ENCODE results near the gene RUNX3. TPM values are rescaled to one million over a fixed set of nuclear protein-coding genes. Genes with fewer than 3 reads are reported as not detected.

RUNX3 gene
- total and polyA plus RNA-seq, 2 donors (not counting 1 experiment from before 2014, with no cell fraction given), result 0.48 to 0.66 TPM

GRCh38 chr1:24972221-24972914 lies 42.3 kb upstream of the RUNX3 start:
- Histone ChIP-seq H3K9ac (ENCODE audit: insufficient read depth, low read length) (no peak overlapping the region), H2AFZ (ENCODE audit: low read length) (no peak overlapping the region), H3K36me3 (ENCODE audit: control insufficient read depth, insufficient read depth, low read length) (no peaks in the 10 kb centered on the region), H3K4me2 (ENCODE audit: extremely low read depth, insufficient read depth, low read length) (no peak overlapping the region), H4K20me1 (ENCODE audit: control insufficient read depth, extremely low read depth, insufficient read depth, low read length) (no peaks in the 10 kb centered on the region), H3K4me1 (ENCODE audit: control insufficient read depth, extremely low read depth, insufficient read depth, low read length) (no peaks in the 10 kb centered on the region), H3K27ac (ENCODE audit: insufficient read depth, low read length) (no peak overlapping the region), H3K27me3 (ENCODE audit: control insufficient read depth, insufficient read depth, low read length) (no peaks in the 10 kb centered on the region), H3K9me3 (ENCODE audit: control insufficient read depth, insufficient read depth, low read depth, low read length) (no peaks in the 10 kb centered on the region), H3K4me3 (replicated peaks in 1 of 4; ENCODE audit: control extremely low read depth in 1 of 4, insufficient read depth in 1 of 4, low read depth in 3 of 4, low read length in 4 of 4) (no peak overlapping the region), H3K79me2 (ENCODE audit: control insufficient read depth, insufficient read depth, low read length) (no peaks in the 10 kb centered on the region)
- DNase-seq (ENCODE audit: low read depth in 2 of 2), result peak; percentile 6 to 42
- no peak for TF ChIP-seq CTCF (conservative IDR thresholded peaks at IDR 0.05 in 1 of 2, IDR thresholded peaks at IDR 0.05 in 1 of 2; ENCODE audit: low read depth in 1 of 2, low read length in 2 of 2)
- TF ChIP-seq EZH2 (IDR thresholded peaks at IDR 0.05; ENCODE audit: low read length, missing control alignments), result no peak

- Histone ChIP-seq H3K9me3 (ENCODE audit: control insufficient read depth, insufficient read depth, low read depth, low read length) (no peaks in the 10 kb centered on the region), H2AFZ (ENCODE audit: low read length) (no peak overlapping the region), H3K4me3 (replicated peaks in 1 of 4; ENCODE audit: control extremely low read depth in 1 of 4, insufficient read depth in 1 of 4, low read depth in 3 of 4, low read length in 4 of 4) (no peak overlapping the region), H3K79me2 (ENCODE audit: control insufficient read depth, insufficient read depth, low read length) (no peaks in the 10 kb centered on the region), H3K36me3 (ENCODE audit: control insufficient read depth, insufficient read depth, low read length) (no peaks in the 10 kb centered on the region), H3K27me3 (ENCODE audit: control insufficient read depth, insufficient read depth, low read length) (no peaks in the 10 kb centered on the region), H3K9ac (ENCODE audit: insufficient read depth, low read length) (no peak overlapping the region), H3K4me2 (ENCODE audit: extremely low read depth, insufficient read depth, low read length) (no peak overlapping the region), H3K27ac (ENCODE audit: insufficient read depth, low read length) (no peak overlapping the region), H4K20me1 (ENCODE audit: control insufficient read depth, extremely low read depth, insufficient read depth, low read length) (no peaks in the 10 kb centered on the region), H3K4me1 (ENCODE audit: control insufficient read depth, extremely low read depth, insufficient read depth, low read length) (no peaks in the 10 kb centered on the region)
- peak in 1 of 2 donors; percentile 62 for DNase-seq (ENCODE audit: low read depth in 2 of 2)
- TF ChIP-seq CTCF (conservative IDR thresholded peaks at IDR 0.05 in 1 of 2, IDR thresholded peaks at IDR 0.05 in 1 of 2; ENCODE audit: low read depth in 1 of 2, low read length in 2 of 2) (no peak), EZH2 (IDR thresholded peaks at IDR 0.05; ENCODE audit: low read length, missing control alignments) (no peak)
Measured at GRCh38 chr1:24970926-24971875, 41.1 kb upstream of the RUNX3 start.

- no peak overlapping the region for H3K4me2 ChIP-seq (ENCODE audit: extremely low read depth, insufficient read depth, low read length)
- H4K20me1 ChIP-seq (ENCODE audit: control insufficient read depth, extremely low read depth, insufficient read depth, low read length), result no peaks in the 10 kb centered on the region
- H3K9ac ChIP-seq (ENCODE audit: insufficient read depth, low read length), result no peak overlapping the region
- peak; percentile 7 to 89 for DNase-seq (ENCODE audit: low read depth in 2 of 2)
- H3K4me3 ChIP-seq (replicated peaks in 1 of 4; ENCODE audit: control extremely low read depth in 1 of 4, insufficient read depth in 1 of 4, low read depth in 3 of 4, low read length in 4 of 4), result no peak overlapping the region
- no peak overlapping the region for H3K27ac ChIP-seq (ENCODE audit: insufficient read depth, low read length)
- H3K36me3 ChIP-seq (ENCODE audit: control insufficient read depth, insufficient read depth, low read length), result no peaks in the 10 kb centered on the region
- no peaks in the 10 kb centered on the region for H3K4me1 ChIP-seq (ENCODE audit: control insufficient read depth, extremely low read depth, insufficient read depth, low read length)
- H3K79me2 ChIP-seq (ENCODE audit: control insufficient read depth, insufficient read depth, low read length), result no peaks in the 10 kb centered on the region
- H3K27me3 ChIP-seq (ENCODE audit: control insufficient read depth, insufficient read depth, low read length), result no peaks in the 10 kb centered on the region
- TF ChIP-seq CTCF (conservative IDR thresholded peaks at IDR 0.05 in 1 of 2, IDR thresholded peaks at IDR 0.05 in 1 of 2; ENCODE audit: low read depth in 1 of 2, low read length in 2 of 2) (no peak), EZH2 (IDR thresholded peaks at IDR 0.05; ENCODE audit: low read length, missing control alignments) (no peak)
- no peak overlapping the region for H2AFZ ChIP-seq (ENCODE audit: low read length)
- no peaks in the 10 kb centered on the region for H3K9me3 ChIP-seq (ENCODE audit: control insufficient read depth, insufficient read depth, low read depth, low read length)
Measured at GRCh38 chr1:24970399-24970753, 40.3 kb upstream of the RUNX3 start.

Measured in fibroblast of lung (primary cell).